Measurements from ENCODE around the gene BRAT1.

GRCh38 chr7:2542916-2543871 lies 12.1 kb downstream of the BRAT1 start:
- TF ChIP-seq, protein P1, sequence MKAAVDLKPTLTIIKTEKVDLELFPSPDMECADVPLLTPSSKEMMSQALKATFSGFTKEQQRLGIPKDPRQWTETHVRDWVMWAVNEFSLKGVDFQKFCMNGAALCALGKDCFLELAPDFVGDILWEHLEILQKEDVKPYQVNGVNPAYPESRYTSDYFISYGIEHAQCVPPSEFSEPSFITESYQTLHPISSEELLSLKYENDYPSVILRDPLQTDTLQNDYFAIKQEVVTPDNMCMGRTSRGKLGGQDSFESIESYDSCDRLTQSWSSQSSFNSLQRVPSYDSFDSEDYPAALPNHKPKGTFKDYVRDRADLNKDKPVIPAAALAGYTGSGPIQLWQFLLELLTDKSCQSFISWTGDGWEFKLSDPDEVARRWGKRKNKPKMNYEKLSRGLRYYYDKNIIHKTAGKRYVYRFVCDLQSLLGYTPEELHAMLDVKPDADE (IDR thresholded peaks at IDR 0.05), result no peak
- TF ChIP-seq CTCF (conservative IDR thresholded peaks at IDR 0.05; ENCODE audit: low read depth in 2 of 2) (no peak), EZH2phosphoT487 (IDR thresholded peaks at IDR 0.05; ENCODE audit: unreplicated experiment) (no peak), EZH2 (IDR thresholded peaks at IDR 0.05; ENCODE audit: low read depth, unreplicated experiment) (no peak), POLR2AphosphoS5 (IDR thresholded peaks at IDR 0.05; ENCODE audit: low read depth) (no peak), ZNF331 (CRISPR knock-in tag; IDR thresholded peaks at IDR 0.05; ENCODE audit: low read depth) (no peak), CREB1 (CRISPR knock-in tag; IDR thresholded peaks at IDR 0.05; ENCODE audit: low read depth) (no peak), REST (IDR thresholded peaks at IDR 0.05; ENCODE audit: unreplicated experiment) (no peak), JUNB (IDR thresholded peaks at IDR 0.05; ENCODE audit: unreplicated experiment) (no peak), STAT1 (IDR thresholded peaks at IDR 0.05; ENCODE audit: unreplicated experiment) (no peak), ZNF114 (CRISPR knock-in tag; IDR thresholded peaks at IDR 0.05) (no peak)
